ENCODE measurements around the gene FSHR. TPM values are rescaled to one million over a fixed set of nuclear protein-coding genes. Genes with fewer than 3 reads are reported as not detected.

Gene FSHR
- total RNA-seq, 4 donors from 2014 or later, result not detected

- WGBS, 2 donors, result 63 to 79% methylated on average over 3 of the region's 3 CpGs
- intact Hi-C loops (cut with DNase I; ENCODE audit: low total_unique reads), result no loop called here
- TF ChIP-seq CTCF (IDR thresholded peaks at IDR 0.05) (no peak), POLR2A (IDR thresholded peaks at IDR 0.05) (no peak)
- H3K4me3 ChIP-seq (ENCODE audit: low read depth, poor library complexity, severe bottlenecking), result no peak overlapping the region
- DNase-seq (ENCODE audit: low spot score in 2 of 2), result no peak
Measured at GRCh38 chr2:49165662-49166061, 11.3 kb upstream of the FSHR start.

GRCh38 chr2:49164729-49165128 is 10.4 kb upstream of the FSHR start:
- no peak overlapping the region for H3K4me3 ChIP-seq (ENCODE audit: low read depth, poor library complexity, severe bottlenecking)
- no peak for DNase-seq (ENCODE audit: low spot score in 2 of 2)
- TF ChIP-seq CTCF (IDR thresholded peaks at IDR 0.05) (no peak), POLR2A (IDR thresholded peaks at IDR 0.05) (no peak)
- intact Hi-C loops (cut with DNase I; ENCODE audit: low total_unique reads), result no loop called here
- 75 to 76% methylated on average over 1 of the region's 1 CpG for WGBS, 2 donors

- WGBS, 2 donors, result 71 to 80% methylated on average over 1 of the region's 1 CpG
- TF ChIP-seq POLR2A (IDR thresholded peaks at IDR 0.05), result no peak
- no peak for TF ChIP-seq CTCF (IDR thresholded peaks at IDR 0.05)
- intact Hi-C loops (cut with DNase I; ENCODE audit: low total_unique reads), result no loop called here
- no peak for DNase-seq (ENCODE audit: low spot score in 2 of 2)
- H3K4me3 ChIP-seq (ENCODE audit: low read depth, poor library complexity, severe bottlenecking), result no peak overlapping the region
Measured at GRCh38 chr2:49162151-49162550, 7.8 kb upstream of the FSHR start.

GRCh38 chr2:49154891-49155290 is 576 bp upstream of the FSHR start:
- intact Hi-C loops (cut with DNase I; ENCODE audit: low total_unique reads), result no loop called here
- no peak for DNase-seq (ENCODE audit: low spot score in 2 of 2)
- TF ChIP-seq POLR2A (IDR thresholded peaks at IDR 0.05), result no peak
- no peak for TF ChIP-seq CTCF (IDR thresholded peaks at IDR 0.05)
- H3K4me3 ChIP-seq (ENCODE audit: low read depth, poor library complexity, severe bottlenecking), result no peak overlapping the region
- WGBS, 2 donors, result 41% methylated on average over 7 of the region's 7 CpGs

DNA sequence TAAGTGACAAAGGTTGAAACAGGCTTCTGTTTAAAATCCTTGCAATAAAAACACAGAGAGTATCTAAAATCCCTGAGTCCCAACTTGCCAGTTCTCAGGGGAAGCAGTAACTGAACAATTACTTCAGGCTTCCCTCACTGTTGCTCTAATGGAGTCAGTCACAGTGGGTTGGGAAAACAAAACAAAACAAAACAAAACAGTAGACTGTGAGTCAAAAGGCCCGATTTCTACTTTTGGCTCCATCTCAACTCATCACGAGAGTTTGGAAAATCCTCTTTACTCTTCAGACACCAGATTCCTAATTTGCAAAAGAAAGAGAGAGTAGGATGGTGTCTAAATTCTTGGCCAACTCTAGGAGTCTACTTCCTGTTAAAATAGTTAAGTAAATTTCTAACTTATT is 1.1 kb downstream of the FSHR start:
- no peak for DNase-seq (ENCODE audit: low spot score in 2 of 2)
- WGBS, 2 donors, result 15% methylated on average over 2 of the region's 2 CpGs
- no peak for TF ChIP-seq POLR2A (IDR thresholded peaks at IDR 0.05)
- TF ChIP-seq CTCF (IDR thresholded peaks at IDR 0.05), result no peak
- H3K4me3 ChIP-seq (ENCODE audit: low read depth, poor library complexity, severe bottlenecking), result no peak overlapping the region
- intact Hi-C loops (cut with DNase I; ENCODE audit: low total_unique reads), result no loop called here

DNA sequence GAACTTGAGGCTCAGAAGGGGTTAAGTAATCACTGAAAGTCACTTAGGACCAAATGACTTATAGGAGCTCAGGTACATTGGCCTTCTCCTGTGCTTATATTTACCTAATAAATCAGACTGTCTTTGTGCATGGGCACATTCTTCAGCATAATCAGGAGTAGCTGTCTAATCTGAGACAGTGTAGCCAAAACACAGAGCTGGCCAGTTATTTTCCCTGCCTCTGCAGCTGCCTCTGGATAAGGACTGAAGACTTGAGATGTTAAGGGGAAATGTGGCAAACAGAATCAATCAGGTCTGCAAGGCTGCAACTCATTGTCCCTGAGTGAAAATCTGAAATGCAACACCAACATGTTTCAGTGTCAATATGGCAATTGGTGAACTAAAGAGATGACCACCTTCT is 1.5 kb downstream of the FSHR start:
- intact Hi-C loops (cut with DNase I; ENCODE audit: low total_unique reads), result no loop called here
- H3K4me3 ChIP-seq (ENCODE audit: low read depth, poor library complexity, severe bottlenecking), result no peak overlapping the region
- no peak for DNase-seq (ENCODE audit: low spot score in 2 of 2)
- TF ChIP-seq POLR2A (IDR thresholded peaks at IDR 0.05), result no peak
- TF ChIP-seq CTCF (IDR thresholded peaks at IDR 0.05), result no peak

Measured in lower leg skin (tissue), 4 donors.